SK-N-MC (cell line): ENCODE measurements around the gene ITIH4.

Experiments used
- EZH2 ChIP-seq: fragments of 200-600 bp; sonication (generic); IDR thresholded peaks from one replicate; pipeline ENCODE4 v1.6.1; 2017; ENCODE audit warnings: antibody characterized with exemption
- POLR2AphosphoS5 ChIP-seq: IDR thresholded peaks from 2 replicates; pipeline ENCODE4 v1.6.1; 2012; ENCODE audit warnings: mild to moderate bottlenecking, low read depth, low read length, borderline replicate concordance

- TF ChIP-seq POLR2AphosphoS5 (no peak), EZH2 (no peak)
These were observed 31.4 kb downstream of the ITIH4 start for GRCh38 chr3:52798978-52799476.
